GM21737 (cell line): ENCODE data around the gene SH3TC1.

Experiments used
- ATAC-seq: cut with Tn5 transposase; IDR thresholded peaks from one replicate; pipeline ENCODE4 v1.9.1; 2021; ENCODE audit warnings: mild to moderate bottlenecking, moderate library complexity; ENCODE audit not compliant: unreplicated experiment

The SH3TC1 gene

DNA sequence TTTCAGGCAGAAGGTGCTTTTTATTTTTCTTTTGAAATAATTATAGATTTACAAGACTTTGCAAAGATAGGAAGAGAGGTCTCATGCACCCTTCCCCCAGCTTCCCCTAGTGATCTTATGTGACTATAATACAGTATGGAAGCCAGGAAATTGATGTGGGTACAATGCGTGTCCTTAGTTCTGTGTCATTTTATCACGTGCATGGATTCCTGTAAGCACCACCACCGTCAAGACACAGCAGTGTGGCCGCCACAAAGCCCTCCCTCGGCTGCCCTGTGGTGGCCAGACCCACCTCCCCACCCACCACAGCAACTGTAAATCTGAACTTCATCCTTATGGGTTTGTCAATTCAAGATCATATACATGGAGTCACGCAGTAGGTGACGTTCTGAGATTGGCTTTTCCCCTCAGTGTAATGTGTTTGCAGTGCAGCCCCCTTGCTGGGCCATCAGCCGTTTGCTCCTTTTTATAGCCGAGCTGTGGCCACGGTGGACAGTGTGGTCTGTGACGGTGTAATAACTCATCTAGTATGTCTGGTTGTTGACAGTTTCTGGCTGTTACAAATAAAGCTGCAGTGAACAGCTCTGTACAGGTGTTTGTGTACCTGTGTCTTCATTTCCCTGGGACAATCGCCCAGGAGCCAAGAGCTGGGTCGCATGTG is 59.6 kb downstream of the SH3TC1 start:
- no peak for ATAC-seq

DNA sequence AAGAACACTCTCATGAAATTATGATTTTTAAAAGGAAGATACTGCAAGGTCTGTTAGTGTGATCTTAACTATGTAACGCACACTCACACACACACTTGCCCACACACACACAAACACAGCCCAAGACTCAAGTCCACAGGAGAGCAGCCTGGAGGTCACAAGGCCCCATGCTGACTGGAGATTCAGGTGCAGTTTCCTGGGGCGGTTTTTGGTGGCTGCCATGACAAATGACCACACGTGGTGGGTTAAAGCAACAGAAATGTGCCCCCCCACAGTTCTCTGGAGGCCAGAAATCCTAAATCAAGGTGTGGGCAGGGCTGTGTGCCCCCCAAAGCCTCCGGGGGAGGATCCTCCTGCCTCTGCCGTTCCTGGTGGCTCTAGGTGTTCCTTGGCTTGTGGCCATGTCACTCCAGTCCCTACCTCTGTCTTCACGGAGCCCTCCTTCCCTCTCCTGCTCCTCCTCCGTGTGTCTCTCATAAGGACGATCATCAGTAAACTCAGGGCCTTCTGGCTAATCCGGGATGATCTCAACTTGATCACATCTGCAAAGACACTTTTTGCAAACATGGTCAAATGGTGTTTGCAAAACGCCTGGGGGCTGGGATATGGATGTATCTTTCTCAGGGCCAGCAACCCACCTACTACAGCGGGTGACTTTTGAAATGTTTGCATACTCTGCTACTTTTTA is 60.8 kb downstream of the SH3TC1 start:
- ATAC-seq: no peak

GRCh38 chr4:8260656-8261111 is 61.6 kb downstream of the SH3TC1 start:
- ATAC-seq: no peak

GRCh38 chr4:8261851-8262535 is 62.9 kb downstream of the SH3TC1 start:
- no peak for ATAC-seq

DNA sequence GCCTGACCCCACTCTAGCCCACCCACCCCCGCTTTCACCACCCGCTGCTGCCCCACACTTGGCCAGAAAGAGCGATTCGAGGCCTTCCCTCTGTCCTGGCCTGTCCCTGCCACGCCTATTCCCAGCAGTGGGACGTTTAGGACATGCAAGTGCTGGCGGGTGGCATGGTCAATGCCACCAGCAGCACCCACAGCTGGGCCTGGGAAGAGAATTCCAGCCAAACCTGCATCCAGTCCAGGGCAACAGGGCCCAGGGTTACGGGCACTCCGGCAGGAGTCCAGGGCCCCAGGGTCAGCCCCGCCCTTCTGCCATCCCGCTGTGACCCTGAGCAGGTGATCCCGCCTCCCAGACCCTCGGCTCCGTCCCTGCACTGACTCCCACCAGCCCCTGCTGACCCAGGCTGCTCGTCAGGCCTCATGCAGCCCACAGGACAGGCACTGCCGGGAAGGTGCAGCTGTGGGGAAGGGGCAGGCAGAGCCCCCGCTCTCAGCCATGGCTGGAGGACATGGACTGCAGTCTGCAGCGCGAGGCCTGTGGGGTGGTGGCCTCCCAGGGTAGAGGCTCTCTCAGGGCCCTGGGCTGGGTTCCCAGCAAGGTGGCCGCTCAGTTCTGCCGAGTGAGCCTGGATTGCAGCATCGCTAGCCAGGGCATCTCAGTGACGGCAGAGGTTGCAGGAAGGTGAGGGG is 63.7 kb downstream of the SH3TC1 start:
- ATAC-seq: no peak

GRCh38 chr4:8263397-8263796 is 64.3 kb downstream of the SH3TC1 start:
- ATAC-seq: no peak

DNA sequence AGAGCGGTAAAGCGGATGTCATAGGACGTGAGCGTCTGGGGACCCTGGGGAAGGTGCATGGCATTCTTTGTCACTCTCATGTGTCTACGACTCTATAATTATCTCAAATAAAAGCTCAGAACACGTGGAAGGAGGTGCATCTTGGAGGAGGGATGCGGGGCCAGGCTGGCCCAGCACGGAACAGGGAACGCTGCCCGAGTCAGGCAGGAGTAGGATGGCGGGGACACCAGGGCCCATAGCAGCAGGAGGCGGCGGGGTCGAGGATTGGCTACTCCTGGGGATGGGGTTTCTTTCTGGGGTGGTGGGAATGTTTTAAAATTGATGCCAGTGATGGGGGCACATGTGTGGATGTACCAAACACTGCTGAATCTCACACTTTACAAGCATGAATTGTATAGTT is 65.0 kb downstream of the SH3TC1 start:
- ATAC-seq: no peak

- ATAC-seq: no peak
Measured at GRCh38 chr4:8265171-8265929, 66.3 kb downstream of the SH3TC1 start.

DNA sequence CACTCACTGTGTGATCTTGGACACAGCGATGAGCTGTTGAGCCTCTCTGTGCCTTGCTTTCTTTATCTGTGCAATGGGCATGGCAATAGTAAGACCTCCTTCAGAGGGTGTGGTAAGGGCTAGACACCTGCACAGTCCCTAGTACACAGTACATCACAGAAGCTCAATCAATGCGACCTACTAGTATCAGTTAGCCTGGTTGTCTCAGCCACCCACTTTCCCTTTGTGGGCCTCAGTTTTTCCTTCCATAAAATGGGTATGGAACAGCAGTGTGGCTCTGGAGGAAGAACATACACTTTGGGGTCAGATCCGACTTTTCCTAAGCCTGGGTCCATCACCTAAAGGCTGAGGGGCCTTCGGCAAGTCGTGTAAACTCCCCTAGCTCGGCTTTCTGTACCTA is 67.0 kb downstream of the SH3TC1 start:
- ATAC-seq: no peak

DNA sequence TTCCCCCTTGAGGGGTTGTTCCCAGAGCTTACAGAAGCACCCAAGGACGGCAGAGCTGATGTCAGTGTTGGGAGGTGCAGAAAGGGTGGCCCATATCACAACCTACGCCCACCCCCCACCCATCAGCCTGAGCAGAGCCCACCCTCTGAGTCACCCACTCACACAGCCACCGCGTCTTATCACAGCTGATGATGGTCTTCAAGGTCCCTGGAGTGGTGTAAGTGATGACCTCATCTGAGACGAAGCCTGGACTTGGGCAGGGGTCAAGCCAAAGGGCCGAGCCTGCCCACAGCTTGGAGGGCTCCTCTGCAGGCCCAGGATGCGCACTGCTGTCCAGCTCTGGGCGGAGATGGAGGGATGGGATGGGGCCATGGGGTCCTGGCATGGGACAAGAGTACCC is 67.4 kb downstream of the SH3TC1 start:
- no peak for ATAC-seq

- no peak for ATAC-seq
Measured at GRCh38 chr4:8267077-8267476, 68.0 kb downstream of the SH3TC1 start.

DNA sequence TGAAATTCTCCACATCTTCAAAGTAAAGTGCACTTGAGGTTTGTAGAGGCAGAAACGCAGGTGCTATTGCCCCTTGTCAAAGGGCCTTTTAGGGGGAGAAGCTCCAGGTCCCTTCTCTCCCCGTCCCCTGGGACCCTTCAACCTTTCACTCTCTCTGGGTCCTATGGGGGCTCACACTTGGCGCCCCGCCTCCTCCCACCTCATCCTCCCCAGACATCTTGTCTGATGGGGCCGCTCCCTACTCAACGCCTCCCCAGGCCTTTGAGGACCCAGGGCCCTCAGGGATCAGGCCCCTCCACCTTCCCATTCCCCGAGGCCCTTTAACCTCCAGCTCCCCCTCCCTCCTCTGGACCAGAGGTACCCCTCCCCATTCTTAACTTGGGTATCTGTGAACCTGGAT is 69.1 kb downstream of the SH3TC1 start:
- ATAC-seq: no peak

DNA sequence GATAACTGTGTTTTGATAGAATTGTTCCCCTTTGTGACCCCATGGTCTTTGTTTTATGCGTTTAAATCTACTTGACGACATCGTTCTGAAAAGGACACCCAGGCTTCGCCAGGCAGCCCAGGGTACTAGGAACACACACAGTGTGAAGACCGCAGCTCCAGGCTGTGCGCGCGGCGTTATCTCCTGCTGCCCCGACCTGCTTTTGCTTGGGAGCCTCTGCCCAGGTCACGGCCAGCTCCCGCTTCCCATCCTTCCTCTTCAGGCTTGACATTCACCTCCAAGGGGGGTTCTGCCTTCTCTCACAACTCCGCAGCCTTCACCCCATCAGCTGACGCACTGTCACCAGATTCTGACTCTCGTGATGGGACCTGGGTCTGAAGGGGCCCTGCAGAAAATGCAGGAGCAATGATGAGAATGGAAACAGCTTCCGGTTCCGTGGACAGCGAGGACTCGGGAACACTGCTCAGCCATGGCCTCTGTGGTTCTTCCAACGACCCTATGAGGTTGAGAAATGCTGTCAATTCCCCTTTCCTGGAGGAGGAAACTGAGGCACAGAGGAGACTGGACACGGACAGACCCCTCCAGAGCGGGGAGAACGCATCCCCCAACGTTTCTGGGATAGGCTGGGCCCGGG is 69.9 kb downstream of the SH3TC1 start:
- ATAC-seq: no peak

DNA sequence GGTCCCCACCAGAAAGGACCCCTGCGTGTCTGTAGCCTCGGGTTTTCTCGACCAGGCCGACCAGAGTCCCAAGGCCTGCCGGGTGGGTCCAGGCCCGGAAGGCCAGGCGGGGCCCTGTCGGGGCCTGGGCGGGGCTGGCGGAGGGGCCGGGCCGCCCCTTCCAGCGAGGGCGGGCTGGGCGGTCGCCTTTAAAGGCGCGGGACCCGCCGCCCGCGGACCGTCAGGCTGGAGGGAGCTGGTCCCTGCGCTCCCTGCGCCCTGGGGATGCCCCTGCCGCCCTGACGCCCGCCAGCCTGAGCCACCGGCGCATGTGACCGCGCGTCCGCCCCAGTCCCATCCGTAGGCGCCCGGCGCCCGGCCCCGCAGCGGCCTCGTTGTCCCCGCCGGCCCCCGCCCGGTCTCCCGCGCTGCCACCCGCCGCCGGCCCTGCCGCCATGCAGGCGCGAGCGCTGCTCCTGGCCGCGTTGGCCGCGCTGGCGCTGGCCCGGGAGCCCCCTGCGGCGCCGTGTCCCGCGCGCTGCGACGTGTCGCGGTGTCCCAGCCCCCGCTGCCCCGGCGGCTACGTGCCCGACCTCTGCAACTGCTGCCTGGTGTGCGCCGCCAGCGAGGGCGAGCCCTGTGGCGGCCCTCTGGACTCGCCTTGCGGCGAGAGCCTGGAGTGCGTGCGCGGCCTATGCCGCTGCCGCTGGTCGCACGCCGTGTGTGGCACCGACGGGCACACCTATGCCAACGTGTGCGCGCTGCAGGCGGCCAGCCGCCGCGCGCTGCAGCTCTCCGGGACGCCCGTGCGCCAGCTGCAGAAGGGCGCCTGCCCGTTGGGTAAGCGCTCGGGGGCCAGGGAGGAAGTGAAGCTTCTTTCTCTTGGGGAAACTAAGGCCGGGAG is 70.7 kb downstream of the SH3TC1 start, which contains the start of gene HTRA3:
Gene HTRA3 (plus strand): TSS at position 220 of the 883 bp plus-strand sequence. CDS start 215 bp downstream, at position 435.
- no peak for ATAC-seq

GRCh38 chr4:8270418-8270771 is 71.3 kb downstream of the SH3TC1 start:
- no peak for ATAC-seq

DNA sequence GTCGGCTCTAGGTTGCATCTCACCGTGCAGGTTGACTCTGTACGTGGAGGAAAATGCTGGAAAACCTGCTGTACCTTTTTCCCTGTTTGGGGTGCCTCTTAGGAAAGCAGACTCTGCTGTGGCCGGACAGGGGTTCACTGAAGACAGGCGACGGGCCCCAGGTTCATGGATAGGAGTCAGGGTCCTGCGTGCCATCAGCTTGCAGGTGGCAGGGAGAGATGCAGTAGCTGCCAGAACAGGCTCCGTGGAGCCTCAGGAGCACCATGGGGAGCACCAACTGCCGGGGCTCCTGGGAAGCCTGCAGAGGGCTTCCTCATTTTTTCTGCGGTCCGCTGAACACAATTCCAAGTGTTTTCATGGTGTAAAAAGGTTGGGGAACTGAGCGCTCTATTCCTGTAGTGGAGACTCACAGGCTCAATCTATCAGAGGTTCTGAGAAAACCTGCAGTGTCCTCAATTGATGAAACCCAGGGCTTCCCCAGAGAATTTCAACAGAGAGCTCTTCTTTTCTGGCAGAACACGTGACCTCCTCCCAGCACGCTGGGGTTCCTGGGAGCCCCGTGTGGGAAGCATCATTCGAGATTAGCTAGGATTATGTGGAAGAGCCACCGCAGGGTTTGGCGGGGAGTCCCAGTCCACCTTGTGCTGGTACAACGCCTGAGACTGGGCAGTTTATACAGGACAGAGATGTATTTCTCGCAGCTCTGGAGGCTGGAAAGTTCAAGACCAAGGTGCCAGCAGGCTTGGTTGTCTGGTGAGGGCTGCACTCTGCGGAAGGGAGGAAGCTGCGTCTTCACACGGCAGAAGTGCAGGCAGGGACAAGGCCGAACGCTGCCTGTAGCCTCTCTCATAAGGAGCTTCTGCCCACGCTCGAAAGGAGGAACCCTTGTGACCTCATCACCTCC is 72.1 kb downstream of the SH3TC1 start:
- no peak for ATAC-seq

- ATAC-seq: no peak
Measured at GRCh38 chr4:8271821-8272220, 72.7 kb downstream of the SH3TC1 start.
